ENCODE measurements around the gene JARID2.

DNA sequence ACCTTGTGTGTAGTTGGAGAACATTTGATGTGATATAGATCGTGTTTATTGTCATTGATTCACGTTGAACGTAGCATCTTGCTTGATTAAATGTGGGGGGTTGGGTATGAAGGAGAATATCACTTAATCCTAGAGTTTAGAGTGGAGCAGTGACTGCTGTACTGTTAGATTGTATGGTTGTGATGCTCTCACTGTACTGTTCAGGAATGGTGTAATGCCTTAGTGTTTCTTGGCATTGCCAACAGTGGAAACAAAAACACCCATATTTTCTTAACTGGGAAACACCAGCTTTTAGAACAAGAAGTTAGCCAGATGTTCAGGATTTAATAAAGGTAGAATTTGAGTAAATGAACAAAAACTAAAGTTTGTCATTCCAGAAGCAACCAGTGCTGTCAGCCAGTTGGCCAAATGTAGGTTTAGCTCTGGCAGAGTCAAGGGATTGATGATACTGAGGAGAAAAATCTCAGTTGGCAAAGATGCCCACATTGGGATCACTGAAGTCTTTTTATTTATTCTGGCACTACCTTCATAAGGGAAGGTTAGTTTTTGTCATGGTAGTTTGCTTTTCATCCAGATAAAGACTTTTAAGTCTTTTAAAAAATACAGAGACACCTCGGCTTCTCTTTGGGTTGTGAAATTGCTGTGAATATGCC is 129.9 kb downstream of the JARID2 start:
- TF ChIP-seq, protein P1, sequence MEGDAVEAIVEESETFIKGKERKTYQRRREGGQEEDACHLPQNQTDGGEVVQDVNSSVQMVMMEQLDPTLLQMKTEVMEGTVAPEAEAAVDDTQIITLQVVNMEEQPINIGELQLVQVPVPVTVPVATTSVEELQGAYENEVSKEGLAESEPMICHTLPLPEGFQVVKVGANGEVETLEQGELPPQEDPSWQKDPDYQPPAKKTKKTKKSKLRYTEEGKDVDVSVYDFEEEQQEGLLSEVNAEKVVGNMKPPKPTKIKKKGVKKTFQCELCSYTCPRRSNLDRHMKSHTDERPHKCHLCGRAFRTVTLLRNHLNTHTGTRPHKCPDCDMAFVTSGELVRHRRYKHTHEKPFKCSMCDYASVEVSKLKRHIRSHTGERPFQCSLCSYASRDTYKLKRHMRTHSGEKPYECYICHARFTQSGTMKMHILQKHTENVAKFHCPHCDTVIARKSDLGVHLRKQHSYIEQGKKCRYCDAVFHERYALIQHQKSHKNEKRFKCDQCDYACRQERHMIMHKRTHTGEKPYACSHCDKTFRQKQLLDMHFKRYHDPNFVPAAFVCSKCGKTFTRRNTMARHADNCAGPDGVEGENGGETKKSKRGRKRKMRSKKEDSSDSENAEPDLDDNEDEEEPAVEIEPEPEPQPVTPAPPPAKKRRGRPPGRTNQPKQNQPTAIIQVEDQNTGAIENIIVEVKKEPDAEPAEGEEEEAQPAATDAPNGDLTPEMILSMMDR (IDR thresholded peaks at IDR 0.05; ENCODE audit: low read depth, low read length): no peak
- TF ChIP-seq POLR2A (IDR thresholded peaks at IDR 0.05; ENCODE audit: extremely low read depth, insufficient read length) (no peak), MYC (IDR thresholded peaks at IDR 0.05; ENCODE audit: low read depth, low read length) (no peak)
- TF ChIP-seq, protein P2, sequence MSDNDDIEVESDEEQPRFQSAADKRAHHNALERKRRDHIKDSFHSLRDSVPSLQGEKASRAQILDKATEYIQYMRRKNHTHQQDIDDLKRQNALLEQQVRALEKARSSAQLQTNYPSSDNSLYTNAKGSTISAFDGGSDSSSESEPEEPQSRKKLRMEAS (IDR thresholded peaks at IDR 0.05; ENCODE audit: low read depth, low read length): no peak

Measured in NB4 (cell line).